ENCODE measurements around the gene GID8.
"Not testable (repeated sequence)": the region's sequence is repeated elsewhere in the genome, so short reads cannot be mapped to it uniquely, and the experiment has no call there.

GID8 gene

DNA sequence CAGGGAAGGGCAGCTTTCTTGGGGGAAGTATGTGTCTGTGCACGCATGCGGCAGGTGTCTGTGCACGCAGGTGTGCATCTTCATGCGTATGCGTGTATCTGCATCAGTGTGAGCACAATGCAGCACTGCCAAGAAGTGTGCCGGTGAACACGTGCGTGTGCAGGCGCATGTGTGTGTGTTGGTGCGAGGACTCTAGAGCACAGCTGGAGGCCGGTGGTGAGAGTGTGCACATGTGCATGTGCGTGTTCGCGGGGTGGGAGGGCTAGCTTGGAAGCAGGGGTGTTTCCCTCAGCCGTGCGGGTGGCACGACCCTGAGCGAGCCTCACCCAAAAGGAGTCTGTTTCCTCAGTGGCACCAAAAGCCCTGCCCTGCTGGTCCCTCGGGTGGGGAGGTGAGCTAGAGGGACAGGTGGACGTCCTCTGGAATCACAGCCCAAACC lies 22.1 kb downstream of the GID8 start:
- no peaks in the 10 kb centered on the region for H3K9me3 Mint-ChIP-seq
- H3K4me1 Mint-ChIP-seq (ENCODE audit: low read depth): peaks cover 4% of the 10 kb centered on the region
- H3K4me3 Mint-ChIP-seq: no peak overlapping the region
- H3K27ac Mint-ChIP-seq: no peak overlapping the region
- H3K36me3 Mint-ChIP-seq (ENCODE audit: low read depth): peaks cover 38% of the 10 kb centered on the region
- DNase-seq: no peak
- H3K27me3 Mint-ChIP-seq: no peaks in the 10 kb centered on the region

DNA sequence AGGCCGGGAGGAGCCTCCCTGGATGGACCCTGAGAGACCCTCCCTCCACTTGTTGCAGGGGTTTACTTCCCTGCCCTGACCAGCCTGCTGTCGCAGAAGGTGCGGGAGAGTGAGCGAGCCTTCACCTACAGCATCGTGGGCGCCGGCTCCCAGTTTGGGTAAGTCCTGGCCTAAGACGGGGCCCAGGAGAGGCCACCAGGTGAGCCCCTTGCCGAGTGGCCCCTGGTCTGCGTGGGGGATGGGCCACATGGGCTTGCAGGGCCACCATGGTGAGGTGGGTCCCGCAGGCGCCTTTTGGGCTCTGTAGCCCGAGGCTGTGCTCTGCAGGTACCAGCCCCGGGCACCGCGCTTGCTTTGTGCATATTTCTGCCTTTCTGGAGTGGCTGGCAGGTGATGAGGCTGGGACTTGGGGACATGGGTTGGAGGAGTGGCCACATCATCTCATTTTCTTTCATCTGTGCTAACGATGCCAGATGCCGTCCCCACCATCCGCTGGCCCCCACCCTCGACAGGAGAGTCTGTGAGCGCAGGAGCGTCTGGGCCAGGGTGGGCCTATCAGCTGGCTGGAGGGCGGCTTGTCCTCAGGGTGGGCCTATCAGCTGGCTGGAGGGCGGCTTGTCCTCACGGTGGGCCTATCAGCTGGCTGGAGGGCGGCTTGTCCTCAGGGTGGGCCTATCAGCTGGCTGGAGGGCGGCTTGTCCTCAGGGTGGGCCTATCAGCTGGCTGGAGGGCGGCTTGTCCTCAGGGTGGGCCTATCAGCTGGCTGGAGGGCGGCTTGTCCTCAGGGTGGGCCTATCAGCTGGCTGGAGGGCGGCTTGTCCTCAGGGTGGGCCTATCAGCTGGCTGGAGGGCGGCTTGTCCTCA lies 22.7 kb downstream of the GID8 start:
- DNase-seq; H3K27ac Mint-ChIP-seq; H3K9me3 Mint-ChIP-seq; H3K4me3 Mint-ChIP-seq; H3K4me1 Mint-ChIP-seq (ENCODE audit: low read depth); H3K27me3 Mint-ChIP-seq: not testable (repeated sequence)
- peaks cover 39% of the 10 kb centered on the region for H3K36me3 Mint-ChIP-seq (ENCODE audit: low read depth)

DNA sequence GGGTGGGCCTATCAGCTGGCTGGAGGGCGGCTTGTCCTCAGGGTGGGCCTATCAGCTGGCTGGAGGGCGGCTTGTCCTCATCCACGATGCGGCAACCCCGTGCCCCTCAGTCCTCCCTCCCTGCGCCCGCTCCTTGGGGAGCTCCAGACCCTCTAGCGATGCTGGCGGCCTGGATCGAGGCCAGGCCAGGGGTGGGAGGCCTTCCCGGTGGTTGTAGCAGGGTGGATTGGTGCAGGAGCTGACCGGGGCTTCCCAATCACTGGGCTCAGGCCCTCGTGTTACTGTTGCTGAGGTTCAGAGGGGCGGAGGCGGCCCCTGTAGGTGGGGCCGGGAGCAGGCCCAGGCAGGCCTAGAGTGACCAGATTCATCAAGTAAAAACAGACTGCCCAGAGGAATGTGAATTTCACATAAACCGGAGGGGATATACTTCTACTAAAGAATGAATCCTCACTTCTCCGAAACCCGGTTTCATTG lies 23.4 kb downstream of the GID8 start:
- no peak overlapping the region for H3K4me3 Mint-ChIP-seq
- no peak for DNase-seq
- no peaks in the 10 kb centered on the region for H3K9me3 Mint-ChIP-seq
- H3K27ac Mint-ChIP-seq: no peak overlapping the region
- peaks cover 35% of the 10 kb centered on the region for H3K36me3 Mint-ChIP-seq (ENCODE audit: low read depth)
- H3K27me3 Mint-ChIP-seq: no peaks in the 10 kb centered on the region
- H3K4me1 Mint-ChIP-seq (ENCODE audit: low read depth): peaks cover 4% of the 10 kb centered on the region

DNA sequence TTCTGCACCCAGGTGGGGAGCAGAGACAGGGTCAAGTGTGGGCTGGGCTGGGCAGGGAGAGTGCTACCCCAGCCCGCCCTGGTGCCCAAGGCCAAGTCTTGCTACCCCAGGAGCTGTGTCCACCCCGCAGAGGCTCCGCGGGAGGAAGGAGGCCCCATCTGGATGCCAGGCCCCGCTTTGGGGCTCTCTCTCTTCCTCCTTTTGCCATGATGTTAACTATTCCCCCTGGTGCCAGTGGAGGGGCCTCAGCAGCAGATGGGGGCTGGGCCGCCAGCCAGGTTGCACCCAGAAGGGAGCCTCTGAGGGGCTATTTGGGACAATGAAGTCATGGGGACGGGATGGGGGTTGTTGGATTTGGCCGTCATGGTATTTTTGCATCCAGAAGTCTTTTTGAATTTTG lies 23.9 kb downstream of the GID8 start:
- H3K4me3 Mint-ChIP-seq: no peak overlapping the region
- no peaks in the 10 kb centered on the region for H3K9me3 Mint-ChIP-seq
- H3K36me3 Mint-ChIP-seq (ENCODE audit: low read depth): peaks cover 30% of the 10 kb centered on the region
- no peak for DNase-seq
- H3K27me3 Mint-ChIP-seq: no peaks in the 10 kb centered on the region
- no peak overlapping the region for H3K27ac Mint-ChIP-seq
- H3K4me1 Mint-ChIP-seq (ENCODE audit: low read depth): peaks cover 4% of the 10 kb centered on the region

DNA sequence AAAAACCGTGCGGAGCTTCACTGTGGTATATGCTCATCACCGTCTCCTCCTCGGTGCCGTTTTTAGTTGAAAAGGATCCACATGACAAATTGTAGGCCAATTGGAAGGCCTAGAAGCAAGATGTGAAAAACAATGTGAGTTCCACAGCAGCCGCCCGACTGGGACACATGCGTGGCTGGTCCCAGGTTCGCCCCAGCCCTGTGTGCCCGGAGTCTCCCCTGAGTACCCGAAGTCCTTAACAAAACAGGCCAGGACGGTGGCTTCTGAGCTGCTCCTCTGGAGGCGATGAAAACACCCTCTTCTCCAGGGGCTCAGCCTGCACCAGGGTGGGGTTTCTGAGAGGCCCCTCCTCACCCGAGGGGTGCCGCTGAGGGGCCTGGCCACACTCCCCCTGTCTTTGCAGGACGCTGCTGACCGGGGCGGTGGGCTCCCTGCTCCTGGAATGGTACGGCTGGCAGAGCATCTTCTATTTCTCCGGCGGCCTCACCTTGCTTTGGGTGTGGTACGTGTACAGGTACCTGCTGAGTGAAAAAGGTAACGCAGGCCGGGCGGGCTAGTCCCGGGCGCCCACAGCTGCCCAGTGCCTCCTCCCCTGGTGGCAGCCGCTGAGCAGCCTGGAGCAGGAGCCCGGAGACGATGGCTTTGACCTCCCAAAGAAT lies 24.4 kb downstream of the GID8 start:
- no peak overlapping the region for H3K4me3 Mint-ChIP-seq
- H3K27me3 Mint-ChIP-seq: no peaks in the 10 kb centered on the region
- H3K36me3 Mint-ChIP-seq (ENCODE audit: low read depth): peaks cover 28% of the 10 kb centered on the region
- peaks cover 4% of the 10 kb centered on the region for H3K4me1 Mint-ChIP-seq (ENCODE audit: low read depth)
- no peaks in the 10 kb centered on the region for H3K9me3 Mint-ChIP-seq
- H3K27ac Mint-ChIP-seq: no peak overlapping the region
- DNase-seq: no peak

DNA sequence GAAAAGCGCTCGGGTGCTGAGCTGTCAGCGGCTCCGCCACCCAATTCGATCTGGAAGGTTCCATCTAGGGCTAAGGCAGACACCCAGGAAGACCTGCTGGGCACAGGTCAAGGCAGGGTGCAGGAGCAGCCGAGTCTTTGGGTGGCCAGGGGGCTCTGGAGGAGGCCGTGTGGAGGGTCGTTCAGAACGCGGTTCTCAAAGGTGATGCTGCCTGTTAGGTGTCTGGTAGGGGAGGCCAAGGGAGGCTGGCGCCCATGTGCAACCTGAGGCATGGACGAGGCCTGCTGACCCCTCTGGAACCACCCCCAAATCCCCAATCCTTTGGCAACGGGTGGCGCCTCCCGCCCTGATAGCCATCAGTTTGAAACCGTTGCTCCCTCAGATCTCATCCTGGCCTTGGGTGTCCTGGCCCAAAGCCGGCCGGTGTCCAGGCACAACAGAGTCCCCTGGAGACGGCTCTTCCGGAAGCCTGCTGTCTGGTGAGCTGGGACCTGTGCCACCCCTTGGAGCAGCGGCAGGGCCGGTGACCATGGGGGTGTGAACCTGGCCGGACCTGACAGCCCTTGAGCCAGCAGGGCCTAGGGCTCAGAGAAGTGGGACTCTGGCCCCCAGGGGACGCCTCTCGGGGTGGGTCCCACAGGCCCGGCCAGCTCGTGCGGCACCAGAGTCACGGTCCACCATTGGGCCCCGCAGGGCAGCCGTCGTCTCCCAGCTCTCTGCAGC lies 25.1 kb downstream of the GID8 start:
- no peaks in the 10 kb centered on the region for H3K9me3 Mint-ChIP-seq
- H3K4me1 Mint-ChIP-seq (ENCODE audit: low read depth): peaks cover 4% of the 10 kb centered on the region
- no peak for DNase-seq
- H3K4me3 Mint-ChIP-seq: no peak overlapping the region
- peaks cover 22% of the 10 kb centered on the region for H3K36me3 Mint-ChIP-seq (ENCODE audit: low read depth)
- no peaks in the 10 kb centered on the region for H3K27me3 Mint-ChIP-seq
- H3K27ac Mint-ChIP-seq: no peak overlapping the region

DNA sequence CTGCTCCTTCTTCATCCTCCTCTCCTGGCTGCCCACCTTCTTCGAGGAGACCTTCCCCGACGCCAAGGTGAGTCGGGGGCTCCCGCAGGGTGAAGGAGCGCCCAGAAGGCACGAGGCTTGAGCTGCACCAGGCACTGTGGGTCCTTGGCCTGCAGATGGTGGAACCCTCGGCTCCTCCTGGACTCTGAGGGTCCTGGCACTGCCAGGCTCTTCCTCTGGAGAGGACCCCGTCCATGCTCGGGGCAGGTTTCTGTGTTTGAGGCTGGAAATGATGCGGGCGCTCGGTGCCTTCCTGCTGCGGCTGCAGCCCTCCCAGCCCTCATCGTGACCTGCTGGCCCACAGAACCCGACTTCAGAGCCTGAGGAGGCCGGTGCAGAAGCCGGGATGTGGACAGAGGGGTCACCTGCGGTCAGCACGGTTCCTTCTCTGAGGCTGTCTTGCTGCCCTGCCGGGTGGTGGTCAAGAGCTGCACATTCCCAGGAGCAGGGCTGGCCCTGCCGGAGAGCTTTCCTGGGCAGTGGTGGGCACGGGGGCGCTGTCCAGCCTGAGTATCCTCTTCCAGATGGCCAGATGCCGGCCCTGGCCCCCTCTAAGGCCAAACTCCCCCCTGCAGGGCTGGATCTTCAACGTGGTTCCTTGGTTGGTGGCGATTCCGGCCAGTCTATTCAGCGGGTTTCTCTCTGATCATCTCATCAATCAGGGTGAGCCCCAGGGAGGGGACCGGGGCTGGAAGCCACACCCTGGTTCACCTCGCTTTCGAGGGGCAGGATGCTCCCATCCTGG lies 25.9 kb downstream of the GID8 start:
- Mint-ChIP-seq H3K27ac (no peak overlapping the region), H3K36me3 (ENCODE audit: low read depth) (peaks cover 20% of the 10 kb centered on the region), H3K9me3 (no peaks in the 10 kb centered on the region)

DNA sequence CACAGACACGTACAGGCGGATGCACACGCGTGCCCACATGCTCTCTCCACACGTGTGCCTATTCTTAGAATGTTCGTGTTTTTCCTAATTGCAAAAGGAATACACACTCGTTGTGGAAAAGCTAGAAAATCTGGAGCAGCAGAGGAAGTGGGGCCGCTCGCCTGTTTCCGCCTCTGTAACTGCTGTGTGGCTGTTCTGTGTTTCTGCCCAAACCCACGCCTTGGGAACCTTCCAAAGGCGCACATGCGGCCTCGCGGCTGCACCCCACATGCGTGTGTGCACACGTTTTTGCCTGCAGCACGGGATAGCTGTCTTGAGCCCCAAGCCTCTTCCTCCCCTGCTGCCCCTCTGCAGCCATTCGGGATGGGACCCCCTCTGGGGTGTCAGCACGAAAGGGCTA lies 26.8 kb downstream of the GID8 start:
- H3K27ac Mint-ChIP-seq: no peak overlapping the region
- H3K9me3 Mint-ChIP-seq: no peaks in the 10 kb centered on the region
- DNase-seq: no peak
- H3K36me3 Mint-ChIP-seq (ENCODE audit: low read depth): peaks cover 19% of the 10 kb centered on the region
- peaks cover 3% of the 10 kb centered on the region for H3K4me1 Mint-ChIP-seq (ENCODE audit: low read depth)
- no peak overlapping the region for H3K4me3 Mint-ChIP-seq
- H3K27me3 Mint-ChIP-seq: no peaks in the 10 kb centered on the region

More for the DNA sequence above, 25.9 kb downstream of the GID8 start:
- Mint-ChIP-seq H3K4me3 (no peak overlapping the region), H3K27me3 (no peaks in the 10 kb centered on the region), H3K4me1 (ENCODE audit: low read depth) (peaks cover 4% of the 10 kb centered on the region)
- DNase-seq: no peak

DNA sequence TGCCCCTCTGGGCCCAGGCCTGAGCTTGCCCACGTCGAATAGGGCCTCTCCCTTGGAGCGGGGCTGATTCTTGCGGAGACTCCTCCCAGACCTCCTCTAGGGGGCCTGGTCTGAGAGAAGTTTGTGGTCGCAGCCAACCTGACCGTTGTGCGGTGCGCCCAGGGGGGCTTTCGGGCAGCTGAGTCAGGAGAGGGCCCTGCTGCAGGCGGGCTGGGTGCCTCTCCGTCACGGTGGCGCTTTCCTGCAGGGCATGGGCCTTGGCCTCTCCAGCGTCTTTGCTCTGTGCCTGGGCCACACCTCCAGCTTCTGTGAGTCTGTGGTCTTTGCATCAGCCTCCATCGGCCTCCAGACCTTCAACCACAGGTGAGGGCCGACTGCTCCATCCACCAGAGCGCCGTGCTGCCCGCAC lies 27.4 kb downstream of the GID8 start:
- Mint-ChIP-seq H3K4me1 (ENCODE audit: low read depth) (no peaks in the 10 kb centered on the region), H3K27me3 (no peaks in the 10 kb centered on the region), H3K9me3 (no peaks in the 10 kb centered on the region), H3K36me3 (ENCODE audit: low read depth) (peaks cover 15% of the 10 kb centered on the region), H3K4me3 (no peak overlapping the region), H3K27ac (no peak overlapping the region)
- no peak for DNase-seq

DNA sequence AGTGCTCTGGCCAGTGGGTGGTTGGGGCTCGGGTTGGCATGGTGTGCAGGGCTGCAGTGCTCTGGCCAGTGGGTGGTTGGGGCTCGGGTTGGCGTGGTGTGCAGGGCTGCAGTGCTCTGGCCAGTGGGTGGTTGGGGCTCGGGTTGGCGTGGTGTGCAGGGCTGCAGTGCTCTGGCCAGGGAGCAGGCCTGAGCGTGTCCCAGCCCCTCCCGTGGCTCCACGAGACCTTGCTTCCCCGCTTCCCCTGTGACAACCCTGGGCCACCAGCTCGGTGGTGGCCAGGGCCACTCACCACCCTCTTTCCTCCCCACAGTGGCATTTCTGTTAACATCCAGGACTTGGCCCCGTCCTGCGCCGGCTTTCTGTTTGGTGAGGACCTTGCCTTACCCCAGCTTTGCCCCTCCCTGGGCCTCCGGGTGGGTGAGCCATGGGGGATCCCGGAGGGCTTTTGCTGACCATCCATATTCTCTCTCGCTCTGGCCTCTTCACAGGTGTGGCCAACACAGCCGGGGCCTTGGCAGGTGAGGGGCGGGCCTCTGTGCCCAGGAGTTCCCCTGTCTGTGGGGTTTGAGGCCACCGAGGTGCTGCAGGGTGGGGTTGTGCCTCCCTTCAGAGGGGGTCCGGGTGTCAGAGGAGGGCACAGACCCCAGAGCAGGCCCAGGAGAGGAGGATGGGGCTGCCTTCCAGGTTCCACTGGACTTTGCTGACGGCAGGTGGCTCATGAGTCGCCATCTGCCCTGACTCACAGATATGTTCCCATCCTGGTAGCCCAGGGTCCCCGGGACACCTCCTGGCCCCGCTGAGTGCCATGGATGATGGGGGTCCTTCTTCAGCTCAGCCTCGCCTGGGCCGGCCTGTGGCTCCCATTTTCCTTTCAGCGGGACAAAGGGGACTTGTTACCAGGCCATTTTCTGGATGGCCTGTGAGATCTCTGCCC lies 28.5 kb downstream of the GID8 start:
- Mint-ChIP-seq H3K27me3 (peaks cover 3% of the 10 kb centered on the region), H3K9me3 (no peaks in the 10 kb centered on the region), H3K4me3 (no peak overlapping the region), H3K36me3 (ENCODE audit: low read depth) (peaks cover 15% of the 10 kb centered on the region), H3K27ac (no peak overlapping the region), H3K4me1 (ENCODE audit: low read depth) (no peaks in the 10 kb centered on the region)
- DNase-seq: no peak

DNA sequence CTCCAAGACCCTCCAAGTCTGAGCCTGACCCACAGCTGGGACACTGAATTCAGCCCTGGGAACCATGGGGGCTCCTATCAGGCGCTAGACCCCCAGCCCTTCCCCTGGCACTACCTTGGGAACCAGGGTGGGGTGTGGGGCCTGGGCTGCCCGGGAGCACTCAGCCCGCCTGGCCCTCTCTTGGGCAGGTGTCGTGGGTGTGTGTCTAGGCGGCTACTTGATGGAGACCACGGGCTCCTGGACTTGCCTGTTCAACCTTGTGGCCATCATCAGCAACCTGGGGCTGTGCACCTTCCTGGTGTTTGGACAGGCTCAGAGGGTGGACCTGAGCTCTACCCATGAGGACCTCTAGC lies 29.2 kb downstream of the GID8 start:
- Mint-ChIP-seq H3K27me3 (peaks cover 9% of the 10 kb centered on the region), H3K4me3 (no peak overlapping the region), H3K9me3 (no peaks in the 10 kb centered on the region), H3K4me1 (ENCODE audit: low read depth) (peaks cover 4% of the 10 kb centered on the region), H3K27ac (no peak overlapping the region), H3K36me3 (ENCODE audit: low read depth) (peaks cover 12% of the 10 kb centered on the region)
- DNase-seq: no peak

DNA sequence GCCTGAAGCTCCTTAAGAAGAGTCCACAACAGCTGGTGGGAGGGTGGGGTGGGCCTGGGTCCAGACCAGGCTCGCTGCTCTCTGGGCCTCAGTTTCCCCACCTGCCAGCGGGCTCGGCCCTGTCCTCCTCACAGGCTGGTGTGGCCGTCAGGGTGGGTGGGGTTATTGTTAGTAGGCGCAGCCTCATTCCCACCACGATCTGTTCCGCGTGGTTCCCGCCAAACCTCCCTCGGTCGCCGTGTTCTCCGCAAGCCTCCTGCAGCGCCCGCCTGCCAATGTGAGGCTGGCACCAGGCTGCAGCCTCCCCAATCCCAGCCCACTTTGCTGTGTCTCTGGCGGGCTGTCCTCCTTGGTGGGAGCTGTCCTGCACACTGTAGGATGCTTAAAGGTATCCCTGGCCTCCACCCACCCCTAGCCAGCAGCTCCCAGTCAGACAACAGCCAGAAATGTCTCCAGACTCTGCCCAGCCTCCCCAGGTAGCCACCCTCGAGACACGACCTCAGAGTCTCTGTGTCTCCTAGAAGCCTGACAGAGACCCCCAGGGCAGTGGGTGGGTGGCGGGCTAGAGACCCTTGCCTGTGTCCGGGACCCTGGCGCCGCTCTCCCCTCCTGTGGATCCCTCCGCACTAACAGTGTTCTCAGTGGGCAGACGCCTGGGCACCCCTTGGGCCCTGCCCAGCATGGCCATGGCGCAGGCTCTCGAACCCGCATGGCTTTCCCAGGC lies 29.8 kb downstream of the GID8 start:
- Mint-ChIP-seq H3K4me1 (ENCODE audit: low read depth) (peaks cover 7% of the 10 kb centered on the region), H3K36me3 (ENCODE audit: low read depth) (peaks cover 10% of the 10 kb centered on the region), H3K27me3 (peaks cover 15% of the 10 kb centered on the region), H3K4me3 (no peak overlapping the region), H3K9me3 (no peaks in the 10 kb centered on the region), H3K27ac (no peak overlapping the region)
- no peak for DNase-seq

All from activated T-cell treated with anti-CD3 and anti-CD28 coated beads, Interleukin-2, amount 50 U/mL, for 24 hours (primary cell).